Measurements from ENCODE around the gene SZRD1.

DNA sequence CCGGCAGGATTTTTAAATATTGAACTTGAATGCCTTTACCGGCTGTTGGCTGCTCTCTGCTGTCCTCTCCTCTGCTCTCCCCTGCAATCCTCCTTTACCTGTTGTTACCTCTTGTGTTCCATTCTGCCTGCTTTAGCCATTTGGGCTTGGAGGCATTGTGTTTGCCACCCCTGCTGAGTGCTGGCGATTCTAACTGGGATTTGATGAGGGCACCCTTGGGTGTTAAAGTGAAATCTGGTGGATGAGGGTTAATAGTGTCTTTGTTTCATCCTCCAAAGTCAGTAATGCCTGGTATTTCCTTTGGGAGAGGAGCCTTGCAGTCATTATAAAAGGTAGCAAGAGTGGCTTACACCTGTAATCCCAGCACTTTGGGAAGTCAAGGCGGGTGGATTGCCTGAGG, 9.9 kb downstream of the SZRD1 start:
- TF ChIP-seq, protein P1, sequence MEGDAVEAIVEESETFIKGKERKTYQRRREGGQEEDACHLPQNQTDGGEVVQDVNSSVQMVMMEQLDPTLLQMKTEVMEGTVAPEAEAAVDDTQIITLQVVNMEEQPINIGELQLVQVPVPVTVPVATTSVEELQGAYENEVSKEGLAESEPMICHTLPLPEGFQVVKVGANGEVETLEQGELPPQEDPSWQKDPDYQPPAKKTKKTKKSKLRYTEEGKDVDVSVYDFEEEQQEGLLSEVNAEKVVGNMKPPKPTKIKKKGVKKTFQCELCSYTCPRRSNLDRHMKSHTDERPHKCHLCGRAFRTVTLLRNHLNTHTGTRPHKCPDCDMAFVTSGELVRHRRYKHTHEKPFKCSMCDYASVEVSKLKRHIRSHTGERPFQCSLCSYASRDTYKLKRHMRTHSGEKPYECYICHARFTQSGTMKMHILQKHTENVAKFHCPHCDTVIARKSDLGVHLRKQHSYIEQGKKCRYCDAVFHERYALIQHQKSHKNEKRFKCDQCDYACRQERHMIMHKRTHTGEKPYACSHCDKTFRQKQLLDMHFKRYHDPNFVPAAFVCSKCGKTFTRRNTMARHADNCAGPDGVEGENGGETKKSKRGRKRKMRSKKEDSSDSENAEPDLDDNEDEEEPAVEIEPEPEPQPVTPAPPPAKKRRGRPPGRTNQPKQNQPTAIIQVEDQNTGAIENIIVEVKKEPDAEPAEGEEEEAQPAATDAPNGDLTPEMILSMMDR (IDR thresholded peaks at IDR 0.05): no peak
- TF ChIP-seq EZH2 (IDR thresholded peaks at IDR 0.05; ENCODE audit: borderline replicate concordance, insufficient read depth, low read depth, low read length, poor library complexity, severe bottlenecking): no peak

All from B cell (primary cell).